Measurements from ENCODE around the gene AMT. TPM values are rescaled to one million over a fixed set of nuclear protein-coding genes. Genes with fewer than 3 reads are reported as not detected.

Gene AMT
- polyA plus RNA-seq (2013, experiment 1 of 2) = 21.6 TPM
- 22.1 TPM for polyA plus RNA-seq (2013, experiment 2 of 2)

GRCh38 chr3:49422379-49423248 lies at the start of gene AMT:
AMT (minus strand) TSS chr3:49422473; CDS start chr3:49422450, 23 bp downstream.
- peak within 1 kb of the TSS; percentile 31 for H2BK5ac ChIP-seq (ENCODE audit: low read length)
- no peak within 1 kb of the TSS for H2BK15ac ChIP-seq (ENCODE audit: low read length)
- no CpG with 5 or more reads among the region's 25 CpGs for whole genome bisulfite sequencing, 2 donors (ENCODE audit: extremely low coverage in 2 of 2, insufficient read length in 2 of 2, insufficient replicate concordance in 1 of 2)
- H3K18ac ChIP-seq (ENCODE audit: low read length) = peak within 1 kb of the TSS; percentile 73
- peak within 1 kb of the TSS; percentile 52 for H4K8ac ChIP-seq (ENCODE audit: low read depth, low read length)
- peak within 1 kb of the TSS; percentile 58 to 84 for H3K4me3 ChIP-seq (ENCODE audit: low read length in 2 of 2)
- no peak within 1 kb of the TSS for H2BK120ac ChIP-seq (ENCODE audit: low read depth, low read length)
- DNase-seq (ENCODE audit: low spot score) = peak; percentile 74
- no peaks in the 10 kb centered on the region for H3K9me3 ChIP-seq (replicated peaks in 1 of 2; ENCODE audit: control insufficient read depth in 2 of 2, insufficient read depth in 1 of 2, low read depth in 1 of 2, low read length in 2 of 2)
- peaks cover 0 to 13% of the 10 kb centered on the region in 2 donors for H3K4me1 ChIP-seq (ENCODE audit: control insufficient read depth in 2 of 2, insufficient read depth in 1 of 2, low read depth in 1 of 2, low read length in 2 of 2)
- H3K27me3 ChIP-seq (ENCODE audit: control insufficient read depth in 3 of 3, insufficient read depth in 3 of 3, low read depth in 1 of 3, low read length in 3 of 3) = no peaks in the 10 kb centered on the region
- peak within 1 kb of the TSS; percentile 8 for H3K4ac ChIP-seq (ENCODE audit: low read length)
- peak within 1 kb of the TSS; percentile 69 for H3K27ac ChIP-seq (replicated peaks; ENCODE audit: low read length)
- no peak within 1 kb of the TSS for H4K91ac ChIP-seq (ENCODE audit: low read depth, low read length, poor library complexity)
- H2AFZ ChIP-seq (ENCODE audit: low read length) = peak within 1 kb of the TSS; percentile 75
- H2BK12ac ChIP-seq (ENCODE audit: low read length) = no peak within 1 kb of the TSS
- peak within 1 kb of the TSS; percentile 87 for H3K14ac ChIP-seq (ENCODE audit: low read length)
- H3K4me2 ChIP-seq (ENCODE audit: insufficient read depth, low read length, poor library complexity, severe bottlenecking) = peak within 1 kb of the TSS; percentile 59
- no peak within 1 kb of the TSS for H3K23ac ChIP-seq (ENCODE audit: low read depth, low read length, poor library complexity)
- peaks cover 5 to 23% of the 10 kb centered on the region in 2 donors for H3K36me3 ChIP-seq (replicated peaks in 1 of 2; ENCODE audit: control insufficient read depth in 2 of 2, insufficient read depth in 2 of 2, low read length in 2 of 2)
- peak within 1 kb of the TSS; percentile 48 for H2AK5ac ChIP-seq (ENCODE audit: low read depth, low read length)
- H3K9ac ChIP-seq (ENCODE audit: low read depth, low read length, poor library complexity) = peak within 1 kb of the TSS; percentile 96
- H3K79me1 ChIP-seq (ENCODE audit: low read depth, low read length) = peaks cover 3% of the 10 kb centered on the region

GRCh38 chr3:49470714-49471420 lies 48.6 kb upstream of the AMT start:
- peak overlapping the region; percentile 99 for H3K27ac ChIP-seq (replicated peaks; ENCODE audit: low read length)
- H3K23ac ChIP-seq (ENCODE audit: low read depth, low read length, poor library complexity) = peak overlapping the region; percentile 69
- peaks cover 0 to 6% of the 10 kb centered on the region in 2 donors for H3K9me3 ChIP-seq (replicated peaks in 1 of 2; ENCODE audit: control insufficient read depth in 2 of 2, insufficient read depth in 1 of 2, low read depth in 1 of 2, low read length in 2 of 2)
- no CpG with 5 or more reads among the region's 23 CpGs for WGBS, 2 donors (ENCODE audit: extremely low coverage in 2 of 2, insufficient read length in 2 of 2, insufficient replicate concordance in 1 of 2)
- H2AK5ac ChIP-seq (ENCODE audit: low read depth, low read length) = no peak overlapping the region
- H4K91ac ChIP-seq (ENCODE audit: low read depth, low read length, poor library complexity) = no peak overlapping the region
- H3K18ac ChIP-seq (ENCODE audit: low read length) = peak overlapping the region; percentile 97
- peak overlapping the region; percentile 79 to 88 for H3K4me3 ChIP-seq (ENCODE audit: low read length in 2 of 2)
- no peak for DNase-seq (ENCODE audit: low spot score)
- peaks cover 13 to 18% of the 10 kb centered on the region in 2 donors for H3K4me1 ChIP-seq (ENCODE audit: control insufficient read depth in 2 of 2, insufficient read depth in 1 of 2, low read depth in 1 of 2, low read length in 2 of 2)
- H3K36me3 ChIP-seq (replicated peaks in 1 of 2; ENCODE audit: control insufficient read depth in 2 of 2, insufficient read depth in 2 of 2, low read length in 2 of 2) = peaks cover 0 to 12% of the 10 kb centered on the region in 2 donors
- H2AFZ ChIP-seq (ENCODE audit: low read length) = peak overlapping the region; percentile 95
- peak overlapping the region; percentile 100 for H3K9ac ChIP-seq (ENCODE audit: low read depth, low read length, poor library complexity)
- H3K79me1 ChIP-seq (ENCODE audit: low read depth, low read length) = no peaks in the 10 kb centered on the region
- no peaks in the 10 kb centered on the region for H3K27me3 ChIP-seq (ENCODE audit: control insufficient read depth in 3 of 3, insufficient read depth in 3 of 3, low read depth in 1 of 3, low read length in 3 of 3)
- H3K4ac ChIP-seq (ENCODE audit: low read length) = no peak overlapping the region
- no peak overlapping the region for H4K8ac ChIP-seq (ENCODE audit: low read depth, low read length)
- H2BK120ac ChIP-seq (ENCODE audit: low read depth, low read length) = no peak overlapping the region
- H2BK5ac ChIP-seq (ENCODE audit: low read length) = peak overlapping the region; percentile 97
- H3K4me2 ChIP-seq (ENCODE audit: insufficient read depth, low read length, poor library complexity, severe bottlenecking) = peak overlapping the region; percentile 66
- peak overlapping the region; percentile 84 for H2BK15ac ChIP-seq (ENCODE audit: low read length)
- no peak overlapping the region for H2BK12ac ChIP-seq (ENCODE audit: low read length)
- H3K14ac ChIP-seq (ENCODE audit: low read length) = peak overlapping the region; percentile 89

GRCh38 chr3:49469936-49470713 lies 47.9 kb upstream of the AMT start, which contains the start of gene DAG1:
DAG1 (plus strand) TSS chr3:49470267; CDS start chr3:49510535, 40,268 bp downstream.
- Histone ChIP-seq H3K9ac (ENCODE audit: low read depth, low read length, poor library complexity) (peak within 1 kb of the TSS; percentile 100), H3K18ac (ENCODE audit: low read length) (peak within 1 kb of the TSS; percentile 99), H3K14ac (ENCODE audit: low read length) (peak within 1 kb of the TSS; percentile 89), H3K4me2 (ENCODE audit: insufficient read depth, low read length, poor library complexity, severe bottlenecking) (peak within 1 kb of the TSS; percentile 89), H3K23ac (ENCODE audit: low read depth, low read length, poor library complexity) (peak within 1 kb of the TSS; percentile 92), H3K4ac (ENCODE audit: low read length) (peak within 1 kb of the TSS; percentile 59), H4K91ac (ENCODE audit: low read depth, low read length, poor library complexity) (peak within 1 kb of the TSS; percentile 87), H3K36me3 (replicated peaks in 1 of 2; ENCODE audit: control insufficient read depth in 2 of 2, insufficient read depth in 2 of 2, low read length in 2 of 2) (peaks cover 0 to 11% of the 10 kb centered on the region in 2 donors), H2AK5ac (ENCODE audit: low read depth, low read length) (peak within 1 kb of the TSS; percentile 82), H2BK15ac (ENCODE audit: low read length) (peak within 1 kb of the TSS; percentile 91), H2BK120ac (ENCODE audit: low read depth, low read length) (peak within 1 kb of the TSS; percentile 75), H2AFZ (ENCODE audit: low read length) (peak within 1 kb of the TSS; percentile 95), H3K27ac (replicated peaks; ENCODE audit: low read length) (peak within 1 kb of the TSS; percentile 99), H3K4me3 (ENCODE audit: low read length in 2 of 2) (peak within 1 kb of the TSS; percentile 79 to 88), H3K79me1 (ENCODE audit: low read depth, low read length) (no peaks in the 10 kb centered on the region), H2BK5ac (ENCODE audit: low read length) (peak within 1 kb of the TSS; percentile 98), H3K9me3 (replicated peaks in 1 of 2; ENCODE audit: control insufficient read depth in 2 of 2, insufficient read depth in 1 of 2, low read depth in 1 of 2, low read length in 2 of 2) (peaks cover 0 to 6% of the 10 kb centered on the region in 2 donors), H3K27me3 (ENCODE audit: control insufficient read depth in 3 of 3, insufficient read depth in 3 of 3, low read depth in 1 of 3, low read length in 3 of 3) (no peaks in the 10 kb centered on the region), H2BK12ac (ENCODE audit: low read length) (no peak within 1 kb of the TSS), H4K8ac (ENCODE audit: low read depth, low read length) (peak within 1 kb of the TSS; percentile 74), H3K4me1 (ENCODE audit: control insufficient read depth in 2 of 2, insufficient read depth in 1 of 2, low read depth in 1 of 2, low read length in 2 of 2) (peaks cover 17 to 22% of the 10 kb centered on the region in 2 donors)
- peak; percentile 95 for DNase-seq (ENCODE audit: low spot score)
- no CpG with 5 or more reads among the region's 108 CpGs for WGBS, 2 donors (ENCODE audit: extremely low coverage in 2 of 2, insufficient read length in 2 of 2, insufficient replicate concordance in 1 of 2)

All from neuronal stem cell (in vitro differentiated cells).